Measurements from ENCODE around the gene RGS12.

DNA sequence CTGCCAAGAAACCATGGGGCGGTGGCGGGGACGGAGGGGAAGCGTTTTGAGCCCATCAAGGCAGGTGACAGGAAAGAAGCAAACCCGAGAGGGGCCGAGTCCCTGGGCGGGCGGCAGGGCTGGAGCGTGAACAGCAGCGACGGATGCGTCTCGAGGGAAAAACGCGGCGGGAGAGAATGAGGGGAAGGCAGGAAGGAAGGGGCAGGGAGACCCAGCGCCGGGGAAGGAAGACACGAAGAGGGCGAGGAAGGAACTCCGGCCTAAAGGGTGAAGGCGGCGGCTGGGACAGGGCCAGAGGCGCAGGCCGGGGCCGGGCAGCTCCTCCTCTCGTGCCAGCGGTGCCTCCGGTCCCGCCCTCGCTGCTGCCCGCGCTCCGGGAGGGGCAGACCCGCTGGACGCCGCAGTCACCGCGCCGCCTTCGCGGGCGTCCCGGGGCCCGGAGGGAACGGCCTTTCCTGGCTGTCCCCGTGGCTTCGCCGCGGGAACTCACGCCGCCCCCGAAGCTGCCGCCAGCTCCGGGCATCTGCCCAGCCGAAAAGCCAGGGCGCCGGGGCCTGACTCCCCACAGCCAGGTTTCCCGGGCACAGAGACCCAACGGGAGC, 751 bp upstream of the RGS12 start:
- TF ChIP-seq CHD2 (IDR thresholded peaks at IDR 0.05; ENCODE audit: low read length, partially characterized antibody) (no peak), PBX3 (IDR thresholded peaks at IDR 0.05) (no peak), MXI1 (IDR thresholded peaks at IDR 0.05; ENCODE audit: low read depth, low read length) (no peak; the same call in 1 of the 2 replicates), NRF1 (IDR thresholded peaks at IDR 0.05; ENCODE audit: low read depth, low read length) (no peak), FOXJ3 (CRISPR knock-in tag; IDR thresholded peaks at IDR 0.05) (no peak)
- TF ChIP-seq, protein P1, sequence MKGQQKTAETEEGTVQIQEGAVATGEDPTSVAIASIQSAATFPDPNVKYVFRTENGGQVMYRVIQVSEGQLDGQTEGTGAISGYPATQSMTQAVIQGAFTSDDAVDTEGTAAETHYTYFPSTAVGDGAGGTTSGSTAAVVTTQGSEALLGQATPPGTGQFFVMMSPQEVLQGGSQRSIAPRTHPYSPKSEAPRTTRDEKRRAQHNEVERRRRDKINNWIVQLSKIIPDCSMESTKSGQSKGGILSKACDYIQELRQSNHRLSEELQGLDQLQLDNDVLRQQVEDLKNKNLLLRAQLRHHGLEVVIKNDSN (IDR thresholded peaks at IDR 0.05; ENCODE audit: borderline replicate concordance, low read depth) = no peak

Data from SK-N-SH (cell line).